Activated CD8-positive, alpha-beta memory T cell treated with anti-CD3 and anti-CD28 coated beads, Interleukin-2, amount 10 ng/mL, durations not matched to agents 7 days and 5 days (primary cell): ENCODE measurements around the gene RUNX1. TPM values are rescaled to one million over a fixed set of nuclear protein-coding genes. Genes with fewer than 3 reads are reported as not detected.

Experiments
- ATAC-seq: fragments of 150-1000 bp; cut with Tn5 transposase; one replicate; pipeline ENCODE4 v1.10.0; 2021; ENCODE audit warnings: moderate library complexity
- CTCF ChIA-PET: fragments of 350-600 bp; sonication (Branson Sonifier 250); formaldehyde crosslinking; loops from one replicate; lab custom pipeline; 2021; ENCODE audit warnings: antibody characterized with exemption; lab: Charles Lee
- DNase-seq: peaks from one replicate; pipeline ENCODE4 v3.0.0-alpha.2; 2020
- H3K27ac Mint-ChIP-seq: one replicate; pipeline ENCODE4 v1.8.0; 2021; ENCODE audit warnings: mild to moderate bottlenecking, mixed read lengths
- H3K27me3 Mint-ChIP-seq: one replicate; pipeline ENCODE4 v1.8.0; 2021; ENCODE audit warnings: mixed read lengths
- H3K36me3 Mint-ChIP-seq: one replicate; pipeline ENCODE4 v1.8.0; 2021; ENCODE audit warnings: mild to moderate bottlenecking, mixed read lengths
- H3K4me1 Mint-ChIP-seq: one replicate; pipeline ENCODE4 v1.8.0; 2021; ENCODE audit warnings: mixed read lengths
- H3K4me3 Mint-ChIP-seq: one replicate; pipeline ENCODE4 v1.8.0; 2021; ENCODE audit warnings: mild to moderate bottlenecking, moderate library complexity, mixed read lengths
- H3K9me3 Mint-ChIP-seq: one replicate; pipeline ENCODE4 v1.8.0; 2022; ENCODE audit warnings: low read depth, mixed read lengths
- total RNA-seq, 2 experiments: library from RNA; stranded (reverse); gene quantifications; one replicate each; pipeline ENCODE4 v1.2.3, GENCODE V29; 2021

Gene RUNX1
- total RNA-seq, 2 experiments from 2014 or later, result 23.3 to 35.3 TPM

GRCh38 chr21:34796518-34797200 is 252.4 kb downstream of the RUNX1 start:
- no peak for ATAC-seq
- CTCF ChIA-PET, result no interaction called here
- no peaks in the 10 kb centered on the region for H3K27me3 Mint-ChIP-seq
- no peak overlapping the region for H3K27ac Mint-ChIP-seq
- no peaks in the 10 kb centered on the region for H3K9me3 Mint-ChIP-seq
- DNase-seq, result no peak
- peaks cover 5% of the 10 kb centered on the region for H3K4me1 Mint-ChIP-seq
- H3K4me3 Mint-ChIP-seq, result no peak overlapping the region
- peaks cover 24% of the 10 kb centered on the region for H3K36me3 Mint-ChIP-seq

GRCh38 chr21:34795548-34796180 is 253.4 kb downstream of the RUNX1 start:
- Mint-ChIP-seq H3K36me3 (peaks cover 24% of the 10 kb centered on the region), H3K27ac (no peak overlapping the region), H3K27me3 (no peaks in the 10 kb centered on the region), H3K9me3 (no peaks in the 10 kb centered on the region), H3K4me3 (no peak overlapping the region), H3K4me1 (no peaks in the 10 kb centered on the region)
- DNase-seq, result no peak
- CTCF ChIA-PET, result no interaction called here
- ATAC-seq, result no peak

GRCh38 chr21:34795175-34795547 is 253.9 kb downstream of the RUNX1 start:
- H3K4me3 Mint-ChIP-seq, result no peak overlapping the region
- no peaks in the 10 kb centered on the region for H3K4me1 Mint-ChIP-seq
- H3K36me3 Mint-ChIP-seq, result peaks cover 24% of the 10 kb centered on the region
- ATAC-seq (no peak), DNase-seq (no peak)
- H3K27me3 Mint-ChIP-seq, result no peaks in the 10 kb centered on the region
- no peak overlapping the region for H3K27ac Mint-ChIP-seq
- no peaks in the 10 kb centered on the region for H3K9me3 Mint-ChIP-seq
- CTCF ChIA-PET, result interaction anchor here (1.8 kb wide), 1 partner anchor 50 kb away, joined by 4 read pairs; no protein-coding TSS in a partner anchor

- Mint-ChIP-seq H3K36me3 (peaks cover 24% of the 10 kb centered on the region), H3K9me3 (no peaks in the 10 kb centered on the region), H3K27me3 (no peaks in the 10 kb centered on the region), H3K4me3 (no peak overlapping the region), H3K27ac (no peak overlapping the region), H3K4me1 (no peaks in the 10 kb centered on the region)
- no peak for DNase-seq
- no peak for ATAC-seq
- CTCF ChIA-PET, result interaction anchor here (1.8 kb wide), 1 partner anchor 49 kb away, joined by 4 read pairs; no protein-coding TSS in a partner anchor
These were observed 254.4 kb downstream of the RUNX1 start for GRCh38 chr21:34794686-34795085.

- Mint-ChIP-seq H3K27ac (no peak overlapping the region), H3K4me3 (no peak overlapping the region), H3K9me3 (no peaks in the 10 kb centered on the region), H3K36me3 (peaks cover 22% of the 10 kb centered on the region), H3K27me3 (no peaks in the 10 kb centered on the region), H3K4me1 (no peaks in the 10 kb centered on the region)
- CTCF ChIA-PET, result interaction anchor here (1.8 kb wide), 1 partner anchor 48 kb away, joined by 4 read pairs; no protein-coding TSS in a partner anchor
- ATAC-seq (no peak), DNase-seq (no peak)
These were observed 255.6 kb downstream of the RUNX1 start for GRCh38 chr21:34793471-34793870.

GRCh38 chr21:34792504-34793089 is 256.5 kb downstream of the RUNX1 start:
- CTCF ChIA-PET, result no interaction called here
- no peak overlapping the region for H3K4me3 Mint-ChIP-seq
- peaks cover 16% of the 10 kb centered on the region for H3K36me3 Mint-ChIP-seq

GRCh38 chr21:34791776-34792503 is 257.2 kb downstream of the RUNX1 start:
- DNase-seq (no peak), ATAC-seq (no peak)
- no peaks in the 10 kb centered on the region for H3K27me3 Mint-ChIP-seq
- no peak overlapping the region for H3K4me3 Mint-ChIP-seq
- H3K4me1 Mint-ChIP-seq, result no peaks in the 10 kb centered on the region
- no peaks in the 10 kb centered on the region for H3K9me3 Mint-ChIP-seq
- H3K27ac Mint-ChIP-seq, result no peak overlapping the region
- H3K36me3 Mint-ChIP-seq, result peaks cover 16% of the 10 kb centered on the region
- CTCF ChIA-PET, result interaction anchor here (1.4 kb wide), 1 partner anchor 8 kb away, joined by 3 read pairs; no protein-coding TSS in a partner anchor

More at GRCh38 chr21:34792504-34793089, 256.5 kb downstream of the RUNX1 start:
- no peak for DNase-seq
- no peaks in the 10 kb centered on the region for H3K4me1 Mint-ChIP-seq
- ATAC-seq, result no peak
- no peaks in the 10 kb centered on the region for H3K27me3 Mint-ChIP-seq
- H3K27ac Mint-ChIP-seq, result no peak overlapping the region
- no peaks in the 10 kb centered on the region for H3K9me3 Mint-ChIP-seq

GRCh38 chr21:34790834-34791233 is 258.3 kb downstream of the RUNX1 start:
- no peak overlapping the region for H3K27ac Mint-ChIP-seq
- no peak for DNase-seq
- no peaks in the 10 kb centered on the region for H3K9me3 Mint-ChIP-seq
- peaks cover 12% of the 10 kb centered on the region for H3K36me3 Mint-ChIP-seq
- H3K27me3 Mint-ChIP-seq, result no peaks in the 10 kb centered on the region
- H3K4me3 Mint-ChIP-seq, result no peak overlapping the region
- CTCF ChIA-PET, result interaction anchor here (0.6 to 2.2 kb wide), 3 partner anchors 9 to 33 kb away, joined by 3 to 6 read pairs (median 3); no protein-coding TSS in a partner anchor
- no peaks in the 10 kb centered on the region for H3K4me1 Mint-ChIP-seq
- ATAC-seq, result no peak

- H3K4me3 Mint-ChIP-seq, result no peak overlapping the region
- H3K9me3 Mint-ChIP-seq, result no peaks in the 10 kb centered on the region
- H3K4me1 Mint-ChIP-seq, result peaks cover under 1% of the 10 kb centered on the region
- H3K36me3 Mint-ChIP-seq, result peaks cover 10% of the 10 kb centered on the region
- no peak overlapping the region for H3K27ac Mint-ChIP-seq
- DNase-seq, result no peak
- CTCF ChIA-PET, result interaction anchor here (1.4 to 2.2 kb wide), 2 partner anchors 10 to 17 kb away, joined by 3 to 6 read pairs; no protein-coding TSS in a partner anchor
- H3K27me3 Mint-ChIP-seq, result no peaks in the 10 kb centered on the region
- no peak for ATAC-seq
These were observed 258.8 kb downstream of the RUNX1 start for GRCh38 chr21:34790341-34790740.

GRCh38 chr21:34788879-34789278 is 260.2 kb downstream of the RUNX1 start:
- Mint-ChIP-seq H3K27ac (no peak overlapping the region), H3K36me3 (peaks cover 7% of the 10 kb centered on the region), H3K9me3 (no peaks in the 10 kb centered on the region), H3K27me3 (no peaks in the 10 kb centered on the region), H3K4me1 (peaks cover 3% of the 10 kb centered on the region), H3K4me3 (no peak overlapping the region)
- ATAC-seq (no peak), DNase-seq (no peak)
- CTCF ChIA-PET, result no interaction called here

- Mint-ChIP-seq H3K9me3 (peaks cover 5% of the 10 kb centered on the region), H3K27ac (no peak overlapping the region), H3K36me3 (no peaks in the 10 kb centered on the region), H3K4me1 (peaks cover 3% of the 10 kb centered on the region), H3K4me3 (no peak overlapping the region), H3K27me3 (no peaks in the 10 kb centered on the region)
- ATAC-seq (no peak), DNase-seq (no peak)
- CTCF ChIA-PET, result no interaction called here
These were observed 265.3 kb downstream of the RUNX1 start for GRCh38 chr21:34783815-34784214.

- Mint-ChIP-seq H3K27me3 (no peaks in the 10 kb centered on the region), H3K4me1 (peaks cover 3% of the 10 kb centered on the region), H3K4me3 (no peak overlapping the region), H3K27ac (no peak overlapping the region), H3K36me3 (no peaks in the 10 kb centered on the region), H3K9me3 (peaks cover 5% of the 10 kb centered on the region)
- CTCF ChIA-PET, result no interaction called here
- ATAC-seq (no peak), DNase-seq (no peak)
These were observed 266.4 kb downstream of the RUNX1 start for GRCh38 chr21:34782506-34783360.
